ENCODE measurements around the gene ATP6V1C2. TPM values are rescaled to one million over a fixed set of nuclear protein-coding genes. Genes with fewer than 3 reads are reported as not detected.

ATP6V1C2 gene
- total and polyA plus RNA-seq, 2 donors (not counting 3 experiments of a cell fraction or from before 2014, with no cell fraction given), result 0.03 to 0.13 TPM

DNA sequence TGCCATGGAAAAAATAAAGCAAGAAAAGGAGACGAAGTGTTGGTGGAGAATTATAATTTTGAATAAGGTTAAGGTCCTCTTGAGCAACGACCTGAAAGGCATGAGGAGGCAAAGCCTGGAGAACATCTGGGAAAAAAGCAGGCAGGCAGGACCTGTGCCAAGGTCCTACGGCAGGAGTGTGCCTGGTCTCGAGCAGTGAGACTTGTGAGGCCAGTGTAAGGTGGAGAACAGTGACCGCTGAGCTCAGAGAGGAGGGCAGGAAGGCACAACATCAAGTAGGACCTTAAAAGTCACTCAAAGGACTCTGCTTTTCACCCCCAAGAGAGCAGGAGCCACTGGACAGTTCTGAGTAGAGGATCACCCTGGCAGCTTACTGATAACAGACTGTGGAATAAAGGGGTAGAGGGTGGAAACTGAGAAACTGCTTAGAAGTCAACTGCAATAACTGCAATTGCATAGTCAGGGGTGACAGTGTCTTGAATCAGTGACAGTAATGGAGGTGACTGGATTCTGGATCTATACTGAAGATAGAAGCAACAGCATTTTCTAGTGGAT, 35.2 kb upstream of the ATP6V1C2 start:
- H3K79me2 ChIP-seq (ENCODE audit: control insufficient read depth, insufficient read depth, low read length), result peaks cover 59% of the 10 kb centered on the region
- peaks cover 0 to 8% of the 10 kb centered on the region in 2 experiments for H3K36me3 ChIP-seq (ENCODE audit: control insufficient read depth in 2 of 2, extremely low read depth in 1 of 2, insufficient read depth in 2 of 2, low read length in 2 of 2)
- intact Hi-C loops (cut with micrococcal nuclease), result no loop called here
- DNase-seq (ENCODE audit: low read depth, low spot score) (no peak), FAIRE-seq (no peak)
- ChIA-PET POLR2A (no interaction called here), CTCF (interaction anchor here (1.3 kb wide), 1 partner anchor 11 kb away, joined by 3 read pairs; no protein-coding TSS in a partner anchor)
- no peak overlapping the region for H3K9ac ChIP-seq (replicated peaks; ENCODE audit: extremely low read depth, insufficient read depth, low read length)
- no peak overlapping the region for H2AFZ ChIP-seq (ENCODE audit: low read depth, low read length)
- no peak overlapping the region for H3K27ac ChIP-seq (ENCODE audit: insufficient read depth, low read depth, low read length)
- no peaks in the 10 kb centered on the region for H3K9me3 ChIP-seq (replicated peaks; ENCODE audit: control insufficient read depth, insufficient read depth, low read length)
- H3K4me1 ChIP-seq (ENCODE audit: control insufficient read depth, extremely low read depth, insufficient read depth, low read length), result peaks cover 18% of the 10 kb centered on the region
- H3K27me3 ChIP-seq (ENCODE audit: control insufficient read depth in 2 of 2, insufficient read depth in 2 of 2, low read length in 2 of 2), result no peaks in the 10 kb centered on the region
- BruUV-seq (replicated peaks), result no TSS peak
- H3K9me1 ChIP-seq (replicated peaks; ENCODE audit: control insufficient read depth, extremely low read depth, insufficient read depth, low read length), result no peaks in the 10 kb centered on the region
- TF ChIP-seq, protein P1, sequence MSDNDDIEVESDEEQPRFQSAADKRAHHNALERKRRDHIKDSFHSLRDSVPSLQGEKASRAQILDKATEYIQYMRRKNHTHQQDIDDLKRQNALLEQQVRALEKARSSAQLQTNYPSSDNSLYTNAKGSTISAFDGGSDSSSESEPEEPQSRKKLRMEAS (IDR thresholded peaks at IDR 0.05; ENCODE audit: insufficient read depth, insufficient read length), result no peak
- TF ChIP-seq, protein P2, sequence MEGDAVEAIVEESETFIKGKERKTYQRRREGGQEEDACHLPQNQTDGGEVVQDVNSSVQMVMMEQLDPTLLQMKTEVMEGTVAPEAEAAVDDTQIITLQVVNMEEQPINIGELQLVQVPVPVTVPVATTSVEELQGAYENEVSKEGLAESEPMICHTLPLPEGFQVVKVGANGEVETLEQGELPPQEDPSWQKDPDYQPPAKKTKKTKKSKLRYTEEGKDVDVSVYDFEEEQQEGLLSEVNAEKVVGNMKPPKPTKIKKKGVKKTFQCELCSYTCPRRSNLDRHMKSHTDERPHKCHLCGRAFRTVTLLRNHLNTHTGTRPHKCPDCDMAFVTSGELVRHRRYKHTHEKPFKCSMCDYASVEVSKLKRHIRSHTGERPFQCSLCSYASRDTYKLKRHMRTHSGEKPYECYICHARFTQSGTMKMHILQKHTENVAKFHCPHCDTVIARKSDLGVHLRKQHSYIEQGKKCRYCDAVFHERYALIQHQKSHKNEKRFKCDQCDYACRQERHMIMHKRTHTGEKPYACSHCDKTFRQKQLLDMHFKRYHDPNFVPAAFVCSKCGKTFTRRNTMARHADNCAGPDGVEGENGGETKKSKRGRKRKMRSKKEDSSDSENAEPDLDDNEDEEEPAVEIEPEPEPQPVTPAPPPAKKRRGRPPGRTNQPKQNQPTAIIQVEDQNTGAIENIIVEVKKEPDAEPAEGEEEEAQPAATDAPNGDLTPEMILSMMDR (IDR thresholded peaks at IDR 0.05; ENCODE audit: extremely low read depth in 1 of 2, insufficient read depth in 1 of 2, low read depth in 1 of 2, low read length in 2 of 2), result no peak
- TF ChIP-seq GATA2 (IDR thresholded peaks at IDR 0.05; ENCODE audit: insufficient read depth, insufficient read length, low read depth, low read length) (no peak), POLR2AphosphoS5 (IDR thresholded peaks at IDR 0.05; ENCODE audit: insufficient read depth, low read depth, low read length) (no peak), POLR2A (IDR thresholded peaks at IDR 0.05; ENCODE audit: low read depth, low read length) (no peak)
- H4K20me1 ChIP-seq (replicated peaks; ENCODE audit: control insufficient read depth, extremely low read depth, insufficient read depth, low read length), result no peaks in the 10 kb centered on the region
- no peak overlapping the region for H3K4me2 ChIP-seq (ENCODE audit: insufficient read depth, low read length)
- dilution Hi-C loops (cut with MboI; ENCODE audit: extremely low pct_ligation_motif_present, low sequenced_read_pairs), result no loop called here
- no peak overlapping the region for H3K4me3 ChIP-seq (replicated peaks in 1 of 3; ENCODE audit: insufficient read depth in 1 of 3, low read depth in 1 of 3, low read length in 3 of 3)

All from endothelial cell of umbilical vein (primary cell).